A673 (cell line): ENCODE data around the gene GPC6. TPM values are rescaled to one million over a fixed set of nuclear protein-coding genes. Genes with fewer than 3 reads are reported as not detected.
A peak's percentile ranks its signal among the peaks of the same experiment; 100 is the strongest.

Source experiments
- BruUV-seq: library from RNA; stranded (reverse); fragments of 400-500 nt; replicated peaks from 2 replicates; lab custom pipeline; 2021; lab: Mats Ljungman, UMichigan
- CTCF ChIA-PET: fragments of 300-600 bp; sonication (Branson Sonifier 250); formaldehyde crosslinking; loops from one replicate; lab custom pipeline; 2022; ENCODE audit warnings: antibody characterized with exemption; lab: Charles Lee
- POLR2A ChIA-PET: fragments of 300-600 bp; sonication (Branson Sonifier 250); formaldehyde crosslinking; loops from one replicate; lab custom pipeline; 2022; ENCODE audit warnings: antibody characterized with exemption; ENCODE audit not compliant: low non-redundant PET; lab: Charles Lee
- DNase-seq: peaks from one replicate; pipeline ENCODE4 v3.0.0-alpha.2; 2015; ENCODE audit warnings: low spot score
- H3K27ac ChIP-seq: fragments of 200-600 bp; sonication (generic); 2 replicates; pipeline ENCODE4 v1.5.1; 2016; ENCODE audit warnings: mixed run types, low read depth, mild to moderate bottlenecking, mixed read lengths, antibody characterized with exemption, low read length; ENCODE audit not compliant: poor library complexity, severe bottlenecking
- H3K27me3 ChIP-seq: fragments of 200-600 bp; sonication (generic); replicated peaks from 2 replicates; pipeline ENCODE4 v1.6.1; 2017; ENCODE audit warnings: mixed run types, low read depth, mild to moderate bottlenecking, mixed read lengths, antibody characterized with exemption, low read length; ENCODE audit not compliant: insufficient read depth, poor library complexity
- H3K36me3 ChIP-seq: fragments of 200-600 bp; sonication (generic); 2 replicates; pipeline ENCODE4 v1.6.1; 2016; ENCODE audit warnings: mixed run types, mild to moderate bottlenecking, mixed read lengths, antibody characterized with exemption, low read length; ENCODE audit not compliant: insufficient read depth, poor library complexity, severe bottlenecking
- H3K4me1 ChIP-seq: fragments of 200-600 bp; sonication (generic); 2 replicates; pipeline ENCODE4 v1.6.1; 2017; ENCODE audit warnings: mixed run types, mild to moderate bottlenecking, mixed read lengths, antibody characterized with exemption, low read length; ENCODE audit not compliant: insufficient read depth, poor library complexity, severe bottlenecking
- H3K4me3 ChIP-seq: fragments of 200-600 bp; sonication (generic); 2 replicates; pipeline ENCODE4 v1.5.1; 2016; ENCODE audit warnings: low read depth, mixed run types, mild to moderate bottlenecking, mixed read lengths, low read length; ENCODE audit not compliant: poor library complexity, severe bottlenecking
- H3K9me3 ChIP-seq: fragments of 200-600 bp; sonication (generic); 2 replicates; pipeline ENCODE4 v1.6.1; 2016; ENCODE audit warnings: mixed run types, low read depth, mild to moderate bottlenecking, mixed read lengths, antibody characterized with exemption, low read length; ENCODE audit not compliant: poor library complexity, severe bottlenecking
- EZH2 ChIP-seq: fragments of 200-600 bp; sonication (generic); IDR thresholded peaks from 2 replicates; pipeline ENCODE4 v1.6.1; 2017; ENCODE audit warnings: borderline replicate concordance, low read depth, mild to moderate bottlenecking, mixed read lengths, antibody characterized with exemption, low read length; ENCODE audit not compliant: poor library complexity, severe bottlenecking
- intact Hi-C: fragments of 100-400 bp; cut with micrococcal nuclease; formaldehyde crosslinking; loops from one replicate; pipeline ENCODE4 v1.10.0; 2022; ENCODE audit not compliant: unreplicated experiment
- total RNA-seq: library from RNA; stranded (reverse); gene quantifications from 2 replicates; pipeline ENCODE4 v1.2.3, GENCODE V29; 2021
- TF ChIP-seq, protein P1 (sequence below): fragments of 300-800, 200-600 bp; sonication (generic); conservative IDR thresholded peaks from 2 replicates; pipeline ENCODE4 v1.5.1; 2017; ENCODE audit warnings: low read depth, mild to moderate bottlenecking, antibody characterized with exemption, low read length, moderate library complexity, mixed read lengths

Gene GPC6
- total RNA-seq, 1 experiment from 2014 or later: 23.3 TPM

DNA sequence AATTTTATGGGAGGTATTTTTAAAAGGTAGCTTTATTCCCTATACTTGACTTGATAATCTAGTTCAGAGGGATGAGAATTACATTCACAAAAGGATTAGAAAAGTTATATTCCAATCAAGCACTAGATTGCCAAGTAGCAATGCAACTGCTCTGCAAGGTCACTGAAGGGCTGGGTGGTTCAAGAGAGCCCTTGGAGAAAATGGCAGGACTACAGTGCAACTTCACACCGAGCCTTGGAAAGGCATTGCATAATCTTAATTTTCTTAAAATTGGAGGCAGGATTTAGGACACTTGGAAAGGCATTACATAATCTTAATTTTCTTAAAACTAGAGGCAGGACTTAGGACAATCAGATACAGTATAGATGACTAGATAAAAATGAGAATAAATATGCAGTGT lies 936.9 kb downstream of the GPC6 start:
- H3K9me3 ChIP-seq: peaks cover 3% of the 10 kb centered on the region
- intact Hi-C loops: no loop called here
- H3K4me3 ChIP-seq: no peak overlapping the region
- DNase-seq: no peak
- TF ChIP-seq, protein P1, sequence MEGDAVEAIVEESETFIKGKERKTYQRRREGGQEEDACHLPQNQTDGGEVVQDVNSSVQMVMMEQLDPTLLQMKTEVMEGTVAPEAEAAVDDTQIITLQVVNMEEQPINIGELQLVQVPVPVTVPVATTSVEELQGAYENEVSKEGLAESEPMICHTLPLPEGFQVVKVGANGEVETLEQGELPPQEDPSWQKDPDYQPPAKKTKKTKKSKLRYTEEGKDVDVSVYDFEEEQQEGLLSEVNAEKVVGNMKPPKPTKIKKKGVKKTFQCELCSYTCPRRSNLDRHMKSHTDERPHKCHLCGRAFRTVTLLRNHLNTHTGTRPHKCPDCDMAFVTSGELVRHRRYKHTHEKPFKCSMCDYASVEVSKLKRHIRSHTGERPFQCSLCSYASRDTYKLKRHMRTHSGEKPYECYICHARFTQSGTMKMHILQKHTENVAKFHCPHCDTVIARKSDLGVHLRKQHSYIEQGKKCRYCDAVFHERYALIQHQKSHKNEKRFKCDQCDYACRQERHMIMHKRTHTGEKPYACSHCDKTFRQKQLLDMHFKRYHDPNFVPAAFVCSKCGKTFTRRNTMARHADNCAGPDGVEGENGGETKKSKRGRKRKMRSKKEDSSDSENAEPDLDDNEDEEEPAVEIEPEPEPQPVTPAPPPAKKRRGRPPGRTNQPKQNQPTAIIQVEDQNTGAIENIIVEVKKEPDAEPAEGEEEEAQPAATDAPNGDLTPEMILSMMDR: no peak
- TF ChIP-seq EZH2: no peak
- BruUV-seq: no TSS peak
- H3K36me3 ChIP-seq: no peaks in the 10 kb centered on the region
- no peaks in the 10 kb centered on the region for H3K27me3 ChIP-seq
- ChIA-PET CTCF (no interaction called here), POLR2A (no interaction called here)
- peaks cover 23% of the 10 kb centered on the region for H3K4me1 ChIP-seq
- no peak overlapping the region for H3K27ac ChIP-seq

DNA sequence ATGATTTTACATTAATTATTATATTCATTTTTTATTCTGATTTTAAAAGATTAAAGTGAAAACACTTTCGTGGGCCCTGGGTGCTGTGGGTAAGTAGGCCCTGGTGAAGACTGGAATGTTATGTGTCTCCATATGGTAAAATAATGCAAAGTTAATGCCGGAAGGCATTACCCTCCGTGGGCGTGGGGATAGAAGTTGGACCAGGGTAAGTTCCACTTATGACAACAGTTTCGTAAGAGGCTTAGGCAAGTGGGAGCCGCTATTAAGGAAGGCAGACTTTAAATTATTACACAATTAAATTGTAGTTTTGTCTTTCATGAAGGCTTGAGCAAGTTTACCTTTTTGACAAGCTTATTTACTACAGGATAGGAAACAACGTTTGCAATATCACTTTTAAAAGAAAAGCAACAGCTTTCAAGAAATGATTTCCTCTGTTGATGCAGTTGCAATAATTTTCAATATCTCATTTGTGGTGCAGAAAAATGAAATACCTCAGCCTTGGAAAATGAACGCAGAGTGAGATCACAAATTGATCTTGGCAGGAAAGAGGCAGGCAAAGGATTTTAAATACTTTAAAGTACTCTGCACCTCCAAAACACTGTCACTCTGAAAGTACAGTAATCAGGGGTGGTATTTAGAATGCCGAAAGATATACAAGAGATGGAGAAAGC lies 942.3 kb downstream of the GPC6 start:
- Histone ChIP-seq H3K27ac (peak overlapping the region; percentile 71), H3K36me3 (no peaks in the 10 kb centered on the region), H3K4me3 (peak overlapping the region; percentile 2), H3K9me3 (no peaks in the 10 kb centered on the region), H3K4me1 (peaks cover 59% of the 10 kb centered on the region), H3K27me3 (no peaks in the 10 kb centered on the region)
- DNase-seq: peak; percentile 84
- ChIA-PET CTCF (no interaction called here), POLR2A (no interaction called here)
- no TSS peak for BruUV-seq
- intact Hi-C loops: no loop called here
- TF ChIP-seq EZH2: no peak
- TF ChIP-seq, protein P1: no peak

DNA sequence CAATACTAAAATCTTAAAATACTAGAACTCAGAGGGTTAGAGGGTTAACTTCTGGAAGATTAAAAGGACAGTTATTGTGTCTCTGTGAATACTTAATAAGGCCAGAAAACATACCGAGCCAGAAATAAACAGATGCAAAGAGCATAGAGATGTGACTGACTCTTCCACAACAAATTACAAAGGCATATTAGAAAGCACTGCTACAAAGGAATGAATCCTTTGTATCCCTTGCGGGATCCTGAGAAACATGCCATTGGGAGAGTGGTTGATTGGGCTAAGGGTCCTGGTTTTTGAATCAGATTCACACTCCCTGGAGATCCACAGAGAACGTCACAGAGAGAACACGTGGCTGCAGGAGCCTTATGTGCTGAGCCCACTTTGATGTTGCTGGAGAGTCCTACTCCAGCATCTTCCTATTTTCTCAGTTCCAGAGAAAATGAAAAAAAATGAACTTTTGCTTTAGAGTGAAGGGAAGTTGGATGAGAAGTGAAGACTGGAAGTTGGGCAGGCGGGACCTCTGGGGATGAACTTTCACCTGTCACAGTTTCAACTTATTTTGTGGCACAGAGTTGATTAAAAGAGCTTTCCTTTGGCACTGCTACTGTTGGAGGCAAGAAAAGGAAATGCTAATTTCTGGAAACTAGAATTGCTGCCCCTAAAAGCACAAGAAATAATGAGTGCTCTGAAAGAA lies 943.0 kb downstream of the GPC6 start:
- H3K9me3 ChIP-seq: no peaks in the 10 kb centered on the region
- no TSS peak for BruUV-seq
- no peaks in the 10 kb centered on the region for H3K36me3 ChIP-seq
- H3K27me3 ChIP-seq: no peaks in the 10 kb centered on the region
- peak overlapping the region; percentile 71 for H3K27ac ChIP-seq
- POLR2A ChIA-PET: no interaction called here
- peak; percentile 16 for DNase-seq
- intact Hi-C loops: no loop called here
- TF ChIP-seq EZH2: no peak
- TF ChIP-seq, protein P1: no peak
- CTCF ChIA-PET: no interaction called here
- H3K4me3 ChIP-seq: peak overlapping the region; percentile 2
- H3K4me1 ChIP-seq: peaks cover 59% of the 10 kb centered on the region
